K562 (cell line): ENCODE measurements around the gene C1R. TPM values are rescaled to one million over a fixed set of nuclear protein-coding genes. Genes with fewer than 3 reads are reported as not detected.

Source experiments
- ELF4 ChIP-seq: fragments of 450-650 bp; formaldehyde crosslinking; IDR thresholded peaks from 2 replicates; pipeline ENCODE4 v1.4.0; 2022; ENCODE audit warnings: missing genetic modification characterization
- NFIC ChIP-seq: fragments of 450-650 bp; IDR thresholded peaks from 2 replicates; pipeline ENCODE4 v1.6.1; 2017; ENCODE audit warnings: mild to moderate bottlenecking, inconsistent platforms
- NRF1 ChIP-seq, 2 experiments: fragments of 450-650 bp; IDR thresholded peaks in 1 of 2; conservative IDR thresholded peaks in 1 of 2; 2 replicates each; pipeline ENCODE4 v1.6.1; 2014; ENCODE audit warnings: mild to moderate bottlenecking in 2 of 2
- PTRF ChIP-seq: fragments of 450-650 bp; IDR thresholded peaks from 2 replicates; pipeline ENCODE4 v1.6.1; 2016; ENCODE audit warnings: mild to moderate bottlenecking, missing genetic modification characterization, missing compliant biosample characterization
- PTTG1 ChIP-seq: fragments of 450-650 bp; IDR thresholded peaks from 2 replicates; pipeline ENCODE4 v1.6.1; 2016; ENCODE audit warnings: low read depth, mild to moderate bottlenecking, missing genetic modification characterization, missing compliant biosample characterization
- PYGO2 ChIP-seq: fragments of 450-650 bp; IDR thresholded peaks from 2 replicates; pipeline ENCODE4 v1.6.1; 2016; ENCODE audit warnings: mild to moderate bottlenecking, missing genetic modification characterization, moderate library complexity, missing compliant biosample characterization
- SMAD1 ChIP-seq: fragments of 150-350 bp; IDR thresholded peaks from 2 replicates; pipeline ENCODE4 v1.6.1; 2014; ENCODE audit warnings: low read length, low read depth; ENCODE audit not compliant: partially characterized antibody
- SMAD2 ChIP-seq: fragments of 150-350 bp; IDR thresholded peaks from 2 replicates; pipeline ENCODE4 v1.6.1; 2014; ENCODE audit warnings: low read depth, mild to moderate bottlenecking, low read length
- TRIM28 ChIP-seq: fragments of 450-650 bp; IDR thresholded peaks from 2 replicates; pipeline ENCODE4 v1.6.1; 2017
- U2AF2 ChIP-seq: fragments of 200-400 bp; formaldehyde crosslinking; optimal IDR thresholded peaks from 2 replicates; pipeline ENCODE3; 2017; ENCODE audit warnings: low read depth, mild to moderate bottlenecking, low read length
- ZKSCAN8 ChIP-seq: fragments of 200-800 bp; sonication (Bioruptor generic); IDR thresholded peaks from 2 replicates; pipeline ENCODE4 v1.6.1; 2016; ENCODE audit warnings: missing genetic modification characterization, missing compliant biosample characterization
- ZNF165 ChIP-seq: fragments of 250-450 bp; sonication (Bioruptor Pico); IDR thresholded peaks from 2 replicates; pipeline ENCODE4 v1.4.0; 2020; ENCODE audit warnings: borderline replicate concordance
- ZNF707 ChIP-seq: fragments of 250-450 bp; sonication (Bioruptor Pico); conservative IDR thresholded peaks from 2 replicates; pipeline ENCODE4 v1.8.0; 2022; ENCODE audit warnings: inconsistent platforms, mild to moderate bottlenecking, moderate library complexity
- ZNF717 ChIP-seq: fragments of 250-450 bp; sonication (Bioruptor Pico); IDR thresholded peaks from 2 replicates; pipeline ENCODE4 v1.5.0; 2021
- polyA plus RNA-seq, 8 experiments: library from polyadenylated mRNA; depleted of rRNA in 4 of 8; stranded (reverse) in 5 of 8; unstranded in 3 of 8; fragments of >200 nt; fragmentation: Nextera tagmentation in 2 of 8; fragmentation: Illumina TruSeq in 1 of 8; extraction: Ambion mirVana in 2 of 8; extraction: Trizol in 1 of 8; gene quantifications; 2 replicates each; pipeline versions ENCODE4 v1.2.1 to v1.2.3, GENCODE V29; 2011 to 2014; ENCODE audit warnings: inconsistent platforms in 1 of 8, missing spikeins in 1 of 8
- total RNA-seq, 7 experiments: library from RNA; depleted of rRNA in 6 of 7; stranded (reverse); fragments of >200 nt in 6 of 7; fragmentation: Illumina TruSeq in 2 of 7; extraction: Trizol in 2 of 7; gene quantifications; 2 replicates each; pipeline versions ENCODE4 v1.2.1 to v1.2.3, GENCODE V29; 2011 to 2021; ENCODE audit warnings: low replicate concordance in 1 of 7
- TF ChIP-seq, protein P1 (sequence below): fragments of 450-650 bp; formaldehyde crosslinking; IDR thresholded peaks from 2 replicates; pipeline ENCODE4 v1.4.0; 2020; ENCODE audit warnings: mild to moderate bottlenecking, moderate library complexity
- TF ChIP-seq, protein P2 (sequence below): IDR thresholded peaks from 2 replicates; pipeline ENCODE4 v1.6.1; 2014; ENCODE audit warnings: antibody characterized with exemption
- TF ChIP-seq, protein P3 (sequence below): fragments of 200-800 bp; sonication (Bioruptor generic); IDR thresholded peaks from 2 replicates; pipeline ENCODE4 v1.6.1; 2016; ENCODE audit warnings: missing genetic modification characterization, missing compliant biosample characterization

C1R gene
- total and polyA plus RNA-seq, 9 of the 15 experiments (the other 6 are each of a cell fraction or from before 2014, with no cell fraction given): 0.07 to 1.0 (median 0.33) TPM; not detected in 1

DNA sequence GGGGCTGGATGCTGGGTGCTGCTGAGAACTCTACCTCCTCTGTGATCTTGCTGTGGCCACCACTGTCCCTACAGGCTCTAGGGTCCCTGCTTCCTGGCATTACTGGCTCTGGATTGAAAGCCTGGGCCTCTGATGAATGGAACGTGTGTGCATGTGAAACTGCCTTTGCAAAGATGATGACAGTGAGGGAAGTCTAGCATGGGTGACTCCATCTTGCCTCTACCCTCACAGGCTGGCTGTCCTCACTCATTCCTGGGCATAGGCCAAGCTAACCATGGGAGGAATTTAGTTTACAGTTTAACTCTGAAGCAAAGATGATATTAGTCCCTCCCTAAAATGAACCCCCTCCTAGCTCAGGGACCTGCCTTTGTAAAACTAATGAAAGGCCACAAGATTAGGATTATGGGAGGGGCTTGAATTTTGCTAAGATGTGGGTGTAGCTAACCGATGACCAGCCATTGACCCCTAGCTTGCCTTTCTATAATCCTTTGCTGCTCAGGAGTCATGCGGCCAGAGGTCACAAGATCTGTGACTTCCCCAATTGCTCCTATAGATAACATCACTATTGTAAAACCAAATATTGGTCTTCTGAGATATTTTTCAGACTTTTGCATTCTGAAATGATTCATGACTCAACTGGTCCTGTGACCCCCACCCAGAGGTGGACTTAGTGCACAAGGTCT is 33.9 kb downstream of the C1R start (continued):
- TF ChIP-seq NFIC: no peak
- peak; percentile 95 for TF ChIP-seq PTTG1 (tag)
- peak; percentile 93 for TF ChIP-seq PYGO2 (tag)
- TF ChIP-seq PTRF (tag): peak; percentile 90
- 0 out of 2 replicates have a peak, but pooled peaks have one; percentile 37 for TF ChIP-seq ZKSCAN8 (CRISPR knock-in tag)
- peak; percentile 72; the same call in 1 of the 2 replicates for TF ChIP-seq ZNF165 (CRISPR knock-in tag)
- TF ChIP-seq, protein P1, sequence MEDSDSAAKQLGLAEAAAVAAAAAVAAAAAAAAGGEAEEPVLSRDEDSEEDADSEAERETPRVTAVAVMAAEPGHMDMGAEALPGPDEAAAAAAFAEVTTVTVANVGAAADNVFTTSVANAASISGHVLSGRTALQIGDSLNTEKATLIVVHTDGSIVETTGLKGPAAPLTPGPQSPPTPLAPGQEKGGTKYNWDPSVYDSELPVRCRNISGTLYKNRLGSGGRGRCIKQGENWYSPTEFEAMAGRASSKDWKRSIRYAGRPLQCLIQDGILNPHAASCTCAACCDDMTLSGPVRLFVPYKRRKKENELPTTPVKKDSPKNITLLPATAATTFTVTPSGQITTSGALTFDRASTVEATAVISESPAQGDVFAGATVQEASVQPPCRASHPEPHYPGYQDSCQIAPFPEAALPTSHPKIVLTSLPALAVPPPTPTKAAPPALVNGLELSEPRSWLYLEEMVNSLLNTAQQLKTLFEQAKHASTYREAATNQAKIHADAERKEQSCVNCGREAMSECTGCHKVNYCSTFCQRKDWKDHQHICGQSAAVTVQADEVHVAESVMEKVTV (CRISPR knock-in tag): no peak
- TF ChIP-seq ZNF717 (CRISPR knock-in tag): no peak
- no peak for TF ChIP-seq SMAD1
- peak; percentile 66; the same call in 1 of the 2 replicates for TF ChIP-seq ZNF707
- 0 out of 4 replicates have a peak, but pooled peaks of 1 of the 2 experiments have one; percentile 9 for TF ChIP-seq NRF1 (conservative IDR thresholded peaks at IDR 0.05 in 1 of 2, IDR thresholded peaks at IDR 0.05 in 1 of 2)
- TF ChIP-seq SMAD2: no peak
- no peak for TF ChIP-seq TRIM28
- TF ChIP-seq, protein P2, sequence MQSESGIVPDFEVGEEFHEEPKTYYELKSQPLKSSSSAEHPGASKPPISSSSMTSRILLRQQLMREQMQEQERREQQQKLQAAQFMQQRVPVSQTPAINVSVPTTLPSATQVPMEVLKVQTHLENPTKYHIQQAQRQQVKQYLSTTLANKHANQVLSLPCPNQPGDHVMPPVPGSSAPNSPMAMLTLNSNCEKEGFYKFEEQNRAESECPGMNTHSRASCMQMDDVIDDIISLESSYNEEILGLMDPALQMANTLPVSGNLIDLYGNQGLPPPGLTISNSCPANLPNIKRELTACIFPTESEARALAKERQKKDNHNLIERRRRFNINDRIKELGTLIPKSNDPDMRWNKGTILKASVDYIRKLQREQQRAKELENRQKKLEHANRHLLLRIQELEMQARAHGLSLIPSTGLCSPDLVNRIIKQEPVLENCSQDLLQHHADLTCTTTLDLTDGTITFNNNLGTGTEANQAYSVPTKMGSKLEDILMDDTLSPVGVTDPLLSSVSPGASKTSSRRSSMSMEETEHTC: peak; percentile 79
- TF ChIP-seq, protein P3, sequence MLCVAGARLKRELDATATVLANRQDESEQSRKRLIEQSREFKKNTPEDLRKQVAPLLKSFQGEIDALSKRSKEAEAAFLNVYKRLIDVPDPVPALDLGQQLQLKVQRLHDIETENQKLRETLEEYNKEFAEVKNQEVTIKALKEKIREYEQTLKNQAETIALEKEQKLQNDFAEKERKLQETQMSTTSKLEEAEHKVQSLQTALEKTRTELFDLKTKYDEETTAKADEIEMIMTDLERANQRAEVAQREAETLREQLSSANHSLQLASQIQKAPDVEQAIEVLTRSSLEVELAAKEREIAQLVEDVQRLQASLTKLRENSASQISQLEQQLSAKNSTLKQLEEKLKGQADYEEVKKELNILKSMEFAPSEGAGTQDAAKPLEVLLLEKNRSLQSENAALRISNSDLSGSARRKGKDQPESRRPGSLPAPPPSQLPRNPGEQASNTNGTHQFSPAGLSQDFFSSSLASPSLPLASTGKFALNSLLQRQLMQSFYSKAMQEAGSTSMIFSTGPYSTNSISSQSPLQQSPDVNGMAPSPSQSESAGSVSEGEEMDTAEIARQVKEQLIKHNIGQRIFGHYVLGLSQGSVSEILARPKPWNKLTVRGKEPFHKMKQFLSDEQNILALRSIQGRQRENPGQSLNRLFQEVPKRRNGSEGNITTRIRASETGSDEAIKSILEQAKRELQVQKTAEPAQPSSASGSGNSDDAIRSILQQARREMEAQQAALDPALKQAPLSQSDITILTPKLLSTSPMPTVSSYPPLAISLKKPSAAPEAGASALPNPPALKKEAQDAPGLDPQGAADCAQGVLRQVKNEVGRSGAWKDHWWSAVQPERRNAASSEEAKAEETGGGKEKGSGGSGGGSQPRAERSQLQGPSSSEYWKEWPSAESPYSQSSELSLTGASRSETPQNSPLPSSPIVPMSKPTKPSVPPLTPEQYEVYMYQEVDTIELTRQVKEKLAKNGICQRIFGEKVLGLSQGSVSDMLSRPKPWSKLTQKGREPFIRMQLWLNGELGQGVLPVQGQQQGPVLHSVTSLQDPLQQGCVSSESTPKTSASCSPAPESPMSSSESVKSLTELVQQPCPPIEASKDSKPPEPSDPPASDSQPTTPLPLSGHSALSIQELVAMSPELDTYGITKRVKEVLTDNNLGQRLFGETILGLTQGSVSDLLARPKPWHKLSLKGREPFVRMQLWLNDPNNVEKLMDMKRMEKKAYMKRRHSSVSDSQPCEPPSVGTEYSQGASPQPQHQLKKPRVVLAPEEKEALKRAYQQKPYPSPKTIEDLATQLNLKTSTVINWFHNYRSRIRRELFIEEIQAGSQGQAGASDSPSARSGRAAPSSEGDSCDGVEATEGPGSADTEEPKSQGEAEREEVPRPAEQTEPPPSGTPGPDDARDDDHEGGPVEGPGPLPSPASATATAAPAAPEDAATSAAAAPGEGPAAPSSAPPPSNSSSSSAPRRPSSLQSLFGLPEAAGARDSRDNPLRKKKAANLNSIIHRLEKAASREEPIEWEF (CRISPR knock-in tag): 0 out of 2 replicates have a peak, but pooled peaks have one; percentile 48
- TF ChIP-seq U2AF2: no peak
- TF ChIP-seq ELF4 (CRISPR knock-in tag): no peak
